ENCODE data around the gene ABLIM3.

- TF ChIP-seq CTCF (conservative IDR thresholded peaks at IDR 0.05) (no peak), EZH2 (IDR thresholded peaks at IDR 0.05; ENCODE audit: low read depth) (no peak)
Measured at GRCh38 chr5:149201121-149201637, 59.9 kb downstream of the ABLIM3 start.
